H9 (cell line): ENCODE data around the gene BRICD5. TPM values are rescaled to one million over a fixed set of nuclear protein-coding genes. Genes with fewer than 3 reads are reported as not detected.

Source experiments
- DNase-seq: peaks from one replicate; pipeline ENCODE4 v3.0.0-alpha.2; 2017
- H2AFZ ChIP-seq: one replicate; pipeline ENCODE4 v1.6.1; 2013; ENCODE audit warnings: mild to moderate bottlenecking, low read length, control low read depth, moderate library complexity
- H2AK5ac ChIP-seq: 2 replicates; pipeline ENCODE4 v1.6.1; 2013; ENCODE audit warnings: low read length, control low read depth, mixed read lengths; ENCODE audit not compliant: insufficient read length
- H2BK120ac ChIP-seq: one replicate; pipeline ENCODE4 v1.6.1; 2013; ENCODE audit warnings: low read depth, mild to moderate bottlenecking, low read length, control low read depth, inconsistent platforms; ENCODE audit not compliant: poor library complexity, severe bottlenecking
- H2BK12ac ChIP-seq: 2 replicates; pipeline ENCODE4 v1.6.1; 2013; ENCODE audit warnings: low read length, control low read depth, mixed read lengths, low read depth; ENCODE audit not compliant: insufficient read length
- H2BK15ac ChIP-seq: 2 replicates; pipeline ENCODE4 v1.6.1; 2013; ENCODE audit warnings: low read depth, low read length, control low read depth
- H2BK20ac ChIP-seq: one replicate; pipeline ENCODE4 v1.6.1; 2013; ENCODE audit warnings: low read depth, mild to moderate bottlenecking, low read length, control low read depth, inconsistent platforms; ENCODE audit not compliant: poor library complexity, severe bottlenecking
- H2BK5ac ChIP-seq: 2 replicates; pipeline ENCODE4 v1.6.1; 2013; ENCODE audit warnings: low read length, control low read depth, mixed read lengths; ENCODE audit not compliant: insufficient read length
- H3K14ac ChIP-seq: 2 replicates; pipeline ENCODE4 v1.6.1; 2013; ENCODE audit warnings: low read length, control low read depth; ENCODE audit not compliant: insufficient read depth
- H3K18ac ChIP-seq: 2 replicates; pipeline ENCODE4 v1.6.1; 2013; ENCODE audit warnings: low read depth, mild to moderate bottlenecking, mixed read lengths, low read length, control low read depth; ENCODE audit not compliant: insufficient read length
- H3K23ac ChIP-seq: 2 replicates; pipeline ENCODE4 v1.6.1; 2013; ENCODE audit warnings: low read length, control low read depth, mixed read lengths, low read depth; ENCODE audit not compliant: insufficient read length
- H3K23me2 ChIP-seq: 2 replicates; pipeline ENCODE4 v1.6.1; 2013; ENCODE audit warnings: low read depth, mild to moderate bottlenecking, mixed read lengths, low read length, control low read depth; ENCODE audit not compliant: insufficient read length, poor library complexity, severe bottlenecking
- H3K27ac ChIP-seq: 2 replicates; pipeline ENCODE4 v1.5.1; 2013; ENCODE audit warnings: low read length, control low read depth, mixed read lengths, low read depth; ENCODE audit not compliant: insufficient read length
- H3K27me3 ChIP-seq: 2 replicates; pipeline ENCODE4 v1.6.1; 2013; ENCODE audit warnings: low read length, control low read depth, inconsistent platforms; ENCODE audit not compliant: insufficient read depth
- H3K4ac ChIP-seq: 2 replicates; pipeline ENCODE4 v1.6.1; 2013; ENCODE audit warnings: low read depth, mild to moderate bottlenecking, control low read depth, inconsistent platforms, low read length, moderate library complexity
- H3K4me1 ChIP-seq: 2 replicates; pipeline ENCODE4 v1.6.1; 2013; ENCODE audit warnings: low read length, control low read depth, inconsistent platforms; ENCODE audit not compliant: insufficient read depth
- H3K4me2 ChIP-seq: 2 replicates; pipeline ENCODE4 v1.6.1; 2013; ENCODE audit warnings: low read length, control low read depth, mixed read lengths; ENCODE audit not compliant: insufficient read length, insufficient read depth
- H3K56ac ChIP-seq: 2 replicates; pipeline ENCODE4 v1.6.1; 2013; ENCODE audit warnings: low read depth, mild to moderate bottlenecking, mixed read lengths, low read length, control low read depth; ENCODE audit not compliant: insufficient read length
- H3K79me1 ChIP-seq: 2 replicates; pipeline ENCODE4 v1.6.1; 2013; ENCODE audit warnings: low read depth, mild to moderate bottlenecking, moderate library complexity, low read length, control low read depth, inconsistent platforms; ENCODE audit not compliant: insufficient read depth, poor library complexity, severe bottlenecking
- H3K79me2 ChIP-seq: 2 replicates; pipeline ENCODE4 v1.6.1; 2013; ENCODE audit warnings: low read length, control low read depth, inconsistent platforms; ENCODE audit not compliant: insufficient read depth
- H3K9ac ChIP-seq: 2 replicates; pipeline ENCODE4 v1.6.1; 2013; ENCODE audit warnings: low read length, control low read depth, mixed read lengths; ENCODE audit not compliant: insufficient read length; ENCODE audit errors: extremely low read depth
- H3K9me3 ChIP-seq: one replicate; pipeline ENCODE4 v1.6.1; 2013; ENCODE audit warnings: low read depth, low read length, inconsistent platforms; ENCODE audit not compliant: control insufficient read depth
- H3T11ph ChIP-seq: one replicate; pipeline ENCODE4 v1.6.1; 2013; ENCODE audit warnings: mild to moderate bottlenecking, low read length, control low read depth, inconsistent platforms
- H4K20me1 ChIP-seq: one replicate; pipeline ENCODE4 v1.6.1; 2013; ENCODE audit not compliant: control insufficient read depth, insufficient read length, insufficient read depth
- H4K5ac ChIP-seq: 2 replicates; pipeline ENCODE4 v1.6.1; 2013; ENCODE audit warnings: low read depth, mild to moderate bottlenecking, mixed read lengths, low read length, control low read depth; ENCODE audit not compliant: insufficient read length
- H4K8ac ChIP-seq: replicated peaks from 2 replicates; pipeline ENCODE4 v1.6.1; 2013; ENCODE audit warnings: low read length, control low read depth, mixed read lengths, low read depth; ENCODE audit not compliant: insufficient read length
- H4K91ac ChIP-seq: 2 replicates; pipeline ENCODE4 v1.6.1; 2013; ENCODE audit warnings: low read depth, mild to moderate bottlenecking, moderate library complexity, mixed read lengths, low read length, control low read depth; ENCODE audit not compliant: insufficient read length
- H3K27ac Mint-ChIP-seq, 3 experiments: 2 replicates in 2 of 3; 3 replicates in 1 of 3; pipeline ENCODE4 v1.8.0; 2020 to 2021; ENCODE audit warnings: mixed read lengths in 3 of 3, mild to moderate bottlenecking in 1 of 3, moderate library complexity in 1 of 3
- H3K27me3 Mint-ChIP-seq: 2 replicates; pipeline ENCODE4 v1.8.0; 2021; ENCODE audit warnings: low read depth, mild to moderate bottlenecking, moderate library complexity, mixed read lengths
- H3K36me3 Mint-ChIP-seq, 3 experiments: 2 replicates in 2 of 3; 3 replicates in 1 of 3; pipeline ENCODE4 v1.8.0; 2020 to 2021; ENCODE audit warnings: low read depth in 3 of 3, mixed read lengths in 3 of 3; ENCODE audit not compliant: insufficient read depth in 1 of 3
- H3K4me1 Mint-ChIP-seq, 2 experiments: 2 replicates each; pipeline ENCODE4 v1.8.0; 2020; ENCODE audit warnings: mixed read lengths in 2 of 2
- H3K4me3 Mint-ChIP-seq, 2 experiments: 2 replicates in 1 of 2; 3 replicates in 1 of 2; pipeline ENCODE4 v1.8.0; 2020 to 2021; ENCODE audit warnings: mild to moderate bottlenecking in 2 of 2, mixed read lengths in 2 of 2, moderate library complexity in 1 of 2
- H3K9me3 Mint-ChIP-seq, 2 experiments: 2 replicates in 1 of 2; 3 replicates in 1 of 2; pipeline ENCODE4 v1.8.0; 2020; ENCODE audit warnings: mild to moderate bottlenecking in 2 of 2, mixed read lengths in 2 of 2, moderate library complexity in 1 of 2
- WGBS: extraction: QIAGEN DNeasy Blood & Tissue Kit; methylation state at CpG from one replicate; pipeline ENCODE4 v1.1.7; 2013; ENCODE audit warnings: missing lambda C conversion rate, low lambda C conversion rate, mixed read lengths; ENCODE audit not compliant: insufficient read length; ENCODE audit errors: extremely low coverage; 5-methylcytosine and 5-hydroxymethylcytosine counted together
- total RNA-seq: library from RNA; stranded (reverse); gene quantifications from 2 replicates; pipeline ENCODE4 v1.2.1, GENCODE V29; 2021
- TF ChIP-seq, protein P1 (sequence below): fragments of 200-600 bp; sonication (generic); conservative IDR thresholded peaks from 3 replicates; pipeline ENCODE4 v1.8.0; 2021; ENCODE audit warnings: antibody characterized with exemption, mild to moderate bottlenecking

BRICD5 gene
- total RNA-seq, 1 experiment from 2014 or later = 11.9 TPM

DNA sequence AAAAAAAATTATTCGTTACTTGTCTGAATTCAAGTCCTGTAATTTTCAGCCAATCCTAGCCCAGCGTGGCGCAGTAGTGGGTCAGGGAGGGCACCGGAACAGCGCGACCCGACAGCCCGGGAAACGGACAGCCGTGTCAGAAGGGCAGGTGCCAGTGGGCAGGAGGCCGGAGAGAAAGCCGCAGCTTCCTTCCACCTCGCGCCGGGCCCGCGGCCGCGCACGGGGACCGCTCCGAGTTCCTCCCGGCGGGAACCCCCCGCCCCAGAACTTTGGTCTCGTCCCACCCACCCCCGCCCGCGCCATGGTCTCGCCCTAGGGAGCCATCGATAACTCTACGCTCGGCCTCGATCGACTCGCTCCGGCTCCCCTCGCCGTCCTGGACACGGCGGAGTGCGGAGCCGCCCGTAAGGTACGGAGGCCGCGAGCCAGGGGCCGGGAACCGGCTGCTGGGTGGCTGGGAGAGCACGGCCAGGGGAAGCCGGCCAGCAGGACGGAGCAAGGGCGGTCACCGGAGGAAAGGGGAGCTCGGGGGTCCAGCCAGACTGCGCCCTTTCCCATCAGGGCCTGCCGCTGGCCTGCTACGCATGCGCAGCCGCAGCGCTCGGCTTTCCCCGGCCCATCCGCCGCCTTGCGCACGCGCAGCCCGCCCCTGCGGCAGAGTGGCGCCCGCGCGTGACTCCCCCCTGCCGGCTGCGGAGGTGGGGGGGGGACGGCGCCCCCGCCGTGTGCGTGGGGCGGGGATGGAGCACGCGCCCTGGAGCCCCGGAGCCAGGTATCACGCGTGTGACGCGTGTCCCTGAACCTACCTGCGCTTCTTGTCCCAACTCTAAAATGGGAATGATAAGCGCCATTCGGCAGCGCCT, 5.3 kb downstream of the BRICD5 start, which contains the start of gene MLST8:
TSS of gene MLST8 (plus strand) at position 351 of the 863 bp plus-strand sequence. CDS start 632 bp downstream, outside the sequence.
- no peak within 1 kb of the TSS for H2BK5ac ChIP-seq
- no peaks in the 10 kb centered on the region for H3K9me3 ChIP-seq
- Mint-ChIP-seq H3K36me3 (peaks cover 7 to 28% (median 28%) of the 10 kb centered on the region in 3 experiments; a peak in 6 of 7 replicates), H3K4me3 (peak within 1 kb of the TSS; percentile 76 to 84), H3K9me3 (peaks cover 0 to 9% of the 10 kb centered on the region in 2 experiments; a peak in 1 of 5 replicates), H3K27ac (peak within 1 kb of the TSS in 1 of 3 experiments; percentile 65; a peak in 2 of 7 replicates), H3K4me1 (peaks cover 6 to 9% of the 10 kb centered on the region in 2 experiments), H3K27me3 (peaks cover 31% of the 10 kb centered on the region)
- no CpG with 5 or more reads among the region's 93 CpGs for whole genome bisulfite sequencing
- H4K20me1 ChIP-seq = no peaks in the 10 kb centered on the region
- no peaks in the 10 kb centered on the region for H3K27me3 ChIP-seq
- H2BK15ac ChIP-seq = no peak within 1 kb of the TSS
- H2BK12ac ChIP-seq = no peak within 1 kb of the TSS
- no peak within 1 kb of the TSS for H2AFZ ChIP-seq
- H3K27ac ChIP-seq = no peak within 1 kb of the TSS
- H3K56ac ChIP-seq = no peak within 1 kb of the TSS
- no peak within 1 kb of the TSS for H3T11ph ChIP-seq
- H3K23ac ChIP-seq = no peak within 1 kb of the TSS
- H2BK120ac ChIP-seq = no peak within 1 kb of the TSS
- H4K91ac ChIP-seq = no peak within 1 kb of the TSS
- peak within 1 kb of the TSS; percentile 96 for H3K18ac ChIP-seq
- no peak within 1 kb of the TSS for H2BK20ac ChIP-seq
- H3K4ac ChIP-seq = no peak within 1 kb of the TSS
- peak within 1 kb of the TSS; percentile 88 for H3K9ac ChIP-seq
- no peak within 1 kb of the TSS for H4K5ac ChIP-seq
- no peaks in the 10 kb centered on the region; the same call in 1 of the 2 replicates for H3K4me1 ChIP-seq
- peaks cover 12% of the 10 kb centered on the region for H3K23me2 ChIP-seq
- peak; percentile 79 for DNase-seq
- H3K14ac ChIP-seq = peak within 1 kb of the TSS; percentile 97
- peak within 1 kb of the TSS; percentile 80 for H3K4me2 ChIP-seq
- no peaks in the 10 kb centered on the region for H3K79me1 ChIP-seq
- TF ChIP-seq, protein P1, sequence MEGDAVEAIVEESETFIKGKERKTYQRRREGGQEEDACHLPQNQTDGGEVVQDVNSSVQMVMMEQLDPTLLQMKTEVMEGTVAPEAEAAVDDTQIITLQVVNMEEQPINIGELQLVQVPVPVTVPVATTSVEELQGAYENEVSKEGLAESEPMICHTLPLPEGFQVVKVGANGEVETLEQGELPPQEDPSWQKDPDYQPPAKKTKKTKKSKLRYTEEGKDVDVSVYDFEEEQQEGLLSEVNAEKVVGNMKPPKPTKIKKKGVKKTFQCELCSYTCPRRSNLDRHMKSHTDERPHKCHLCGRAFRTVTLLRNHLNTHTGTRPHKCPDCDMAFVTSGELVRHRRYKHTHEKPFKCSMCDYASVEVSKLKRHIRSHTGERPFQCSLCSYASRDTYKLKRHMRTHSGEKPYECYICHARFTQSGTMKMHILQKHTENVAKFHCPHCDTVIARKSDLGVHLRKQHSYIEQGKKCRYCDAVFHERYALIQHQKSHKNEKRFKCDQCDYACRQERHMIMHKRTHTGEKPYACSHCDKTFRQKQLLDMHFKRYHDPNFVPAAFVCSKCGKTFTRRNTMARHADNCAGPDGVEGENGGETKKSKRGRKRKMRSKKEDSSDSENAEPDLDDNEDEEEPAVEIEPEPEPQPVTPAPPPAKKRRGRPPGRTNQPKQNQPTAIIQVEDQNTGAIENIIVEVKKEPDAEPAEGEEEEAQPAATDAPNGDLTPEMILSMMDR = 0 out of 3 replicates have a peak, but pooled peaks have one; percentile 21
- H2AK5ac ChIP-seq = no peak within 1 kb of the TSS
- H3K79me2 ChIP-seq = no peaks in the 10 kb centered on the region
- no peak within 1 kb of the TSS for H4K8ac ChIP-seq
